ENCODE data around the gene MANBA.

DNA sequence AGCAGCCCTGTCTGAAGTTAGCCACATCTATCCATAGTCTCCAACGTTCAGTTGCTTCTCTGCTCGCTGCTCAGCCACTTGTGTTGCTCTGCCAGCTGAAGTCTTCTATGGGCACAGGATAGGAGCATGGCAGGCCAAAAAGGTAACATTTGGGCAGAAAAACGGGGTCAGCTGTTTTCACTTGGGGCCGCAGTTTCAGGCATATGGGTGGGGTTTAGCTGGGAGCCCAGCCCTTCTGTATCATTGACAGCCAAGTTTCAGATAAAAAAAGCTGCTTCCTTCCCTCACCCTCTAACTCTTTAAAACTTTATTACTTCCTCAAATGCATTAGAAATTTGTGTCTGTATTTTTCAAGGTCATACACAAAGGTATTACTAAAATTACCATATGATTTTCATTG lies 18.4 kb upstream of the MANBA start:
- no peak for TF ChIP-seq EZH2 (IDR thresholded peaks at IDR 0.05; ENCODE audit: borderline replicate concordance, low read depth, low read length, poor library complexity, severe bottlenecking)
- TF ChIP-seq, protein P1, sequence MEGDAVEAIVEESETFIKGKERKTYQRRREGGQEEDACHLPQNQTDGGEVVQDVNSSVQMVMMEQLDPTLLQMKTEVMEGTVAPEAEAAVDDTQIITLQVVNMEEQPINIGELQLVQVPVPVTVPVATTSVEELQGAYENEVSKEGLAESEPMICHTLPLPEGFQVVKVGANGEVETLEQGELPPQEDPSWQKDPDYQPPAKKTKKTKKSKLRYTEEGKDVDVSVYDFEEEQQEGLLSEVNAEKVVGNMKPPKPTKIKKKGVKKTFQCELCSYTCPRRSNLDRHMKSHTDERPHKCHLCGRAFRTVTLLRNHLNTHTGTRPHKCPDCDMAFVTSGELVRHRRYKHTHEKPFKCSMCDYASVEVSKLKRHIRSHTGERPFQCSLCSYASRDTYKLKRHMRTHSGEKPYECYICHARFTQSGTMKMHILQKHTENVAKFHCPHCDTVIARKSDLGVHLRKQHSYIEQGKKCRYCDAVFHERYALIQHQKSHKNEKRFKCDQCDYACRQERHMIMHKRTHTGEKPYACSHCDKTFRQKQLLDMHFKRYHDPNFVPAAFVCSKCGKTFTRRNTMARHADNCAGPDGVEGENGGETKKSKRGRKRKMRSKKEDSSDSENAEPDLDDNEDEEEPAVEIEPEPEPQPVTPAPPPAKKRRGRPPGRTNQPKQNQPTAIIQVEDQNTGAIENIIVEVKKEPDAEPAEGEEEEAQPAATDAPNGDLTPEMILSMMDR (conservative IDR thresholded peaks at IDR 0.05; ENCODE audit: low read depth, low read length): no peak
